Testis (tissue), 2 donors: Measurements from ENCODE around the gene MZT2B.
"Not testable (repeated sequence)": the region's sequence is repeated elsewhere in the genome, so short reads cannot be mapped to it uniquely, and the experiment has no call there.

ENCODE experiments used
- CTCF ChIP-seq, 3 experiments: fragments of 450-650 bp in 2 of 3; fragments of 200-600 bp in 1 of 3; sonication (generic) in 1 of 3; IDR thresholded peaks; one replicate each; pipeline ENCODE4 v1.5.1; 2016 to 2019; ENCODE audit warnings: antibody characterized with exemption in 3 of 3, mild to moderate bottlenecking in 2 of 3, moderate library complexity in 1 of 3
- POLR2A ChIP-seq: fragments of 450-650 bp; IDR thresholded peaks from one replicate; pipeline ENCODE4 v1.6.1; 2017; ENCODE audit warnings: antibody characterized with exemption, mild to moderate bottlenecking, moderate library complexity

- not testable (repeated sequence) for TF ChIP-seq CTCF (IDR thresholded peaks at IDR 0.05); POLR2A
Observed at GRCh38 chr2:130143266-130144039, 38.6 kb upstream of the MZT2B start.
